ENCODE data around the gene EFCAB6.
A peak's percentile ranks its signal among the peaks of the same experiment; 100 is the strongest.

Gene EFCAB6

GRCh38 chr22:43530349-43531201 is 281.5 kb downstream of the EFCAB6 start:
- DNase-seq (ENCODE audit: low spot score) = no peak

DNA sequence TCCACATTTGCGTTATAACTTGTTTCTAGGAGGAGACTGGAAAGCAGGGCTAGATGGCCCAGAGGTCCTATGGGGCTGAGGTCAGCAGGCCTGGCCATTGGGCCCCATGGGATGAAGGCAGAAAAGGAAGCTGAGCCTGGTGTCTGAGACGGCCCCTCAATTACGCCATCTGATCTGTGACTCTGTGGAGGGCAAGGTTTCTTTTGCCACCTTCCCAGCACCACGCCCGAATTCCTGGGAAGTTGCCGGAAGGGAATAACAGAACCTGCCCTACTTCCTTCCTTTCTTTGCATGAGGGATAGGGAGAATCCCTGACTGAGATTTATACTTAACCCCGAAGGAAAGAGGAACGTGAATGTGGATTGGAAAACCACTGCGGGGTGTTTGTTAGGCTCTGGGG is 282.2 kb downstream of the EFCAB6 start:
- DNase-seq (ENCODE audit: low spot score) = no peak

GRCh38 chr22:43529461-43529860 is 282.6 kb downstream of the EFCAB6 start:
- no peak for DNase-seq (ENCODE audit: low spot score)

- peak; percentile 22 for DNase-seq (ENCODE audit: low spot score)
Measured at GRCh38 chr22:43528601-43529360, 283.3 kb downstream of the EFCAB6 start.

DNA sequence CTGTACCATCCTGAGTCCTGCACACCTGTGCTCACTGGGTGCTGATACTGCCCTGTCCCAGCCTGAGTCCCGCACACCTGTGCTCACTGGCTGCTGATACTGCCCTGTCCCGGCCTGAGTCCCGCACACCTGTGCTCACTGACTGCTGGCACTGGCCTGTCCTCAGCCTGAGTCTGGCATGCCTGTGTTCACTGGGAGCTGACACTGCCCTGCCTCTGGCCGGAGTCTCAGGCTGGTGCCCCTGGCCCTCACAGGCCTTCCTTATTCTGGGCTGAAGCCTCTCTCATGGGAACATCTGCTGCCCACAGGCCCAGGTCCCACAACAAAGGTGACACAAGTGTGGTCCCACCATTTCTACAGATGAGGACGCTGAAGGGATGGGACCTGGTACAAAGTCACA is 285.2 kb downstream of the EFCAB6 start:
- no peak for DNase-seq (ENCODE audit: low spot score)

GRCh38 chr22:43526117-43526655 is 285.9 kb downstream of the EFCAB6 start:
- no peak for DNase-seq (ENCODE audit: low spot score)

DNA sequence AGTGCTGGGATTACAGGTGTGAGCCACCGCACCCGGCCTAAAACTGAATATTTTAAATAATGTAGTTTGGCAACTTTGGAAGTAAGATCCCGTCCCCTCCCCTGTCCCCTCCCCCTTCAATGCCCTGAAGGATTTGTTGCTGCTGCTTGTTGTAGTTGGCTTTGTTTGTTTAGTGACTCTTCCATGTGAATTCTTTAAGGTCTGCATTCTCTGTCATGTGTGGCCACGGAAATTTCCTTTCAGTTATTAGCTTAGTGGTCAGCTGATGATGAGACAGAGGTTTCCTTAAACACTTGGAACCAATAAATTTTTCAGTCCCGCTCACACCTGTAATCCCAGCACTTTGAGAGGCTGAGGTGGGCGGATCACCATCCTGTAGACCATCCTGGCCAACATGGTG is 290.4 kb downstream of the EFCAB6 start:
- DNase-seq (ENCODE audit: low spot score) = no peak

GRCh38 chr22:43520632-43521039 is 291.5 kb downstream of the EFCAB6 start:
- DNase-seq (ENCODE audit: low spot score) = no peak

- peak; percentile 18 for DNase-seq (ENCODE audit: low spot score)
Measured at GRCh38 chr22:43516996-43517635, 295.0 kb downstream of the EFCAB6 start.

DNA sequence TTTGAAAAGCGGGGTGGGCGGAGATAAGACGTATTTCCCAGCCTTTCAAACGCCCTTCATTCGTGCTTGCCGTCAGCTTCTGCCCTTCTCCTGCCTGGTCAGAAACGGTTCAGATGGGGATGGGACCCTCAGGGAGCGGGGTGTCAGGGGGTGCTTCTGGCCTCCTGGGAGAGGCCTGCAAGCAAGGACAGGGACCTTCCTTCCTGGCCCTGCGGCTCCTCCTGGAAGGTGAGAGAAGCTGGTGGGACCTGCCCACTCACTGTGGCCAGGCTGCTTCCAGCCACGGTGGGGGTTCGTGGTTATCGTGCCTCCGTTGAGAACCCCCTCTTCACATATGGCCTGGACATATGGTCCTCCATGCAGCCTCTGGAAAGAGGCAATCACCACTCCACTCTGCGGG is 295.7 kb downstream of the EFCAB6 start:
- DNase-seq (ENCODE audit: low spot score) = peak; percentile 10

DNA sequence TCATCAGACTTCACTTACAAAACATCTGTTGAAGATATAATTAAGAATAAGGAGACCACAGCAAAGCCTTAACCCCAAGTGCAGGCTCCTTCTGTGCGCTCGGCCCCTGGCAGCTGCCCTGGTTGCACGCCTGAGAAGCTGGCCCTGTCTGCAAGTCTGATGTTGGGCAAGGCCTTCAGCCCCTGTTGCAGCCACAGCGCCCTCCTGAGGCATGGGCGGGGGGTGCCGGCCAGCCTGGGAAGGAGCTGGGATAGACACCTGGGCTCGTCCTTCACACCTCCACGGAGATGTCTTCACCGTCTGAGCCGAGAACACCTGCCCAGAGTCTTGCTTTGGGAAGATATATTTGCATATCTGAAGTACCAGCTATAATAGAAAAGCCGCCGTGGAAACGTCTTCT is 296.2 kb downstream of the EFCAB6 start:
- DNase-seq (ENCODE audit: low spot score) = peak; percentile 42

- DNase-seq (ENCODE audit: low spot score) = peak; percentile 22
Measured at GRCh38 chr22:43515411-43515810, 296.7 kb downstream of the EFCAB6 start.

DNA sequence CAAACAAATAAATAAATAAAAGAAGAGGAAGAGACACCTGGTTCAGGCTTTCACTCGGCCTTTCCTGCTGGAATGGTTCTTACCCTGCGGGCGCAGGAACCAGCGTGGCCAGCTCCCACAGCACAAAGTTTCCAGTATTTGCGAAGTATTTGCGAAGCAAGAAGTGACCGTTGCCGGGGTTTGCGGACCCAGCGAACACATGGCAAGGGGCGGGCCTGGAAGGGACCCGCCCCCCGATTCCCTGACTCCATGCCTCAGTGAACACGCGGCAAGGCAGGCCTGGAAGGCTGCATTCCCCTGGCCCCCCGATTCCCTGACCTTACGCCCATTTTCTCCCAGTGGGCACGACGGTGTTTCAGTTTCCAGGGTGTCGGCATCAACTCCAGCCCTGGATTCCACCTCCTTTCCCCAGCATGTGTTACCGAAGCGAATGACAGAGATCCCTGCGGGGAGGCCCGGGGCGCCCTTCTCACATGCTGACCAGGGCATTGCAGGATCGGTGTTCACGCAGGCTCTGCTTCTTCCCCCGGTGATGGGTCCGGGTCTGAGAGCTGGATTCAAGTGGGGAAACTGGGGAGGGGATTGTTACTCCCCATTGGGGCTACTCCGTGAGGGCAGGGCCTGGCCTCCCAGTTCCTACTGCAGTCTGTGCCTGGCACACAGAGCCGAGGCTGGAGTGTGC is 297.5 kb downstream of the EFCAB6 start:
- peak; percentile 24 for DNase-seq (ENCODE audit: low spot score)

DNA sequence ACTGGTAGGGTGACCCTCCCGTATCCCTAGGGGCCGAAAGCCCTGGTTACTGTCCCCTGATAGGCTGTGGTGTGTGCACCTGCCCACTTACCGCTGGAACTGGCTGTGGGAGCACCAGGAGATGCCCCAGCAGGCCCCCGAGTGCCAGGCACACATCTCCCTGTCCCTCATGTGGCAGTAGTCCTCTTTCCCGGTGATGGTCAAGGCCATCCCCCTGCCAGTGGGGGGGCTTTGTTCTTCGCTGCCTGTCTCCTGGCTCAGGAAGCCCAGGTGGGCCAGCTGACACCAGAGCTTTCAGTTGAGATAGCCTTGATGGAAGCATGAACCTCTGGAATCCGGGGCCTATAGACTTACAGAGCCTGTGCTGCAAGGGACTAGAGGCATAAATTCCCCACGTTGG is 299.8 kb downstream of the EFCAB6 start:
- no peak for DNase-seq (ENCODE audit: low spot score)

DNA sequence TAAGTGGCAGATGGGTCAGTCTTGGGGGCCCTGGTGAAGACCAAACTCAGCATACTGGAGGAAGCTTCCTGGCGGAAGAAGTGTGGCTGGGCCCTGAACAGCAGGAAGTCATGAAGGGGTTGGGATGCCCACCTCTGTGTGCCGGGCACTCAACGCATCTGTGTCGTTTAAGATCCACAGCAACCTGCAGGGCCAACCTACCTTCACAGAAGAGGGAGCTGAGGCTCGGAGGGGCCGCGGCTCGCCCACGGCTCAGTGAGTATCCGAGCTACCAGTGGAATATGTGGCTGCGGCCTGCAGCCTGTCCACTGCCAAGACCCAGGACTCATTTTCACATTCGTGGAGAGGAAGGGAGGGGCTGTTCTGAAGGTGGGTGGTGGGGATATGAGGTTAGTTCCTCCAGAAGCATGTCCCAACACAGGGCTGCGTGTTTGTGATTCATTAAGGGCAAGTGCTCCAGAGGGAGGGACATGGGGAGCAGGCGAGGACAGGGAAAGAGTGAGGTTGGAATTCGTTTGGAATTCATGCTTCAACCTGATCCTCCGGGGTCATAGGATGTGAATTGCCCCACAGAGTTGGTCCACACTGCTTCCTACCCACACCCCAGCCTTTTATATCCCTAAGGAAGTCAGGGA is 300.7 kb downstream of the EFCAB6 start:
- no peak for DNase-seq (ENCODE audit: low spot score)

- DNase-seq (ENCODE audit: low spot score) = no peak
Measured at GRCh38 chr22:43510281-43511070, 301.6 kb downstream of the EFCAB6 start.

- no peak for DNase-seq (ENCODE audit: low spot score)
Measured at GRCh38 chr22:43509337-43509736, 302.8 kb downstream of the EFCAB6 start.

GRCh38 chr22:43508489-43508888 is 303.6 kb downstream of the EFCAB6 start:
- no peak for DNase-seq (ENCODE audit: low spot score)

GRCh38 chr22:43507235-43507634 is 304.9 kb downstream of the EFCAB6 start:
- DNase-seq (ENCODE audit: low spot score) = no peak

- no peak for DNase-seq (ENCODE audit: low spot score)
Measured at GRCh38 chr22:43506487-43506886, 305.6 kb downstream of the EFCAB6 start.

- no peak for DNase-seq (ENCODE audit: low spot score)
Measured at GRCh38 chr22:43505896-43506295, 306.2 kb downstream of the EFCAB6 start.

Measured in D341Med (cell line).